Right lobe of liver (tissue), 4 donors: ENCODE measurements around the gene FUT7.

ENCODE experiments used
- CTCF ChIP-seq, 4 donors: fragments of 200-600 bp in 3 of 4; fragments of 450-650 bp in 1 of 4; IDR thresholded peaks; one replicate each; pipeline versions ENCODE4 v1.5.1 to v1.8.0; 2016 to 2022; ENCODE audit warnings: antibody characterized with exemption in 4 of 4, mild to moderate bottlenecking in 2 of 4
- POLR2A ChIP-seq: fragments of 450-650 bp; IDR thresholded peaks from one replicate; pipeline ENCODE4 v1.6.1; 2017; ENCODE audit warnings: antibody characterized with exemption, mild to moderate bottlenecking
- donor health status: DM: no; HTN: no; CAD: no.
- donor health status: DM: no; HTN: no; CAD: no.
- donor health status: DM: no; HTN: yes; CAD: no.

GRCh38 chr9:137034709-137035506, 3.0 kb upstream of the FUT7 start:
- TF ChIP-seq POLR2A (no peak), CTCF (IDR thresholded peaks at IDR 0.05) (peak; percentile 89 to 94 (median 89))
